ENCODE data around the gene SLC12A5.

- TF ChIP-seq, protein P1, sequence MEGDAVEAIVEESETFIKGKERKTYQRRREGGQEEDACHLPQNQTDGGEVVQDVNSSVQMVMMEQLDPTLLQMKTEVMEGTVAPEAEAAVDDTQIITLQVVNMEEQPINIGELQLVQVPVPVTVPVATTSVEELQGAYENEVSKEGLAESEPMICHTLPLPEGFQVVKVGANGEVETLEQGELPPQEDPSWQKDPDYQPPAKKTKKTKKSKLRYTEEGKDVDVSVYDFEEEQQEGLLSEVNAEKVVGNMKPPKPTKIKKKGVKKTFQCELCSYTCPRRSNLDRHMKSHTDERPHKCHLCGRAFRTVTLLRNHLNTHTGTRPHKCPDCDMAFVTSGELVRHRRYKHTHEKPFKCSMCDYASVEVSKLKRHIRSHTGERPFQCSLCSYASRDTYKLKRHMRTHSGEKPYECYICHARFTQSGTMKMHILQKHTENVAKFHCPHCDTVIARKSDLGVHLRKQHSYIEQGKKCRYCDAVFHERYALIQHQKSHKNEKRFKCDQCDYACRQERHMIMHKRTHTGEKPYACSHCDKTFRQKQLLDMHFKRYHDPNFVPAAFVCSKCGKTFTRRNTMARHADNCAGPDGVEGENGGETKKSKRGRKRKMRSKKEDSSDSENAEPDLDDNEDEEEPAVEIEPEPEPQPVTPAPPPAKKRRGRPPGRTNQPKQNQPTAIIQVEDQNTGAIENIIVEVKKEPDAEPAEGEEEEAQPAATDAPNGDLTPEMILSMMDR (IDR thresholded peaks at IDR 0.05; ENCODE audit: low read length) = no peak
- TF ChIP-seq EZH2 (optimal IDR thresholded peaks at IDR 0.05; ENCODE audit: low read depth, low read length) = no peak
These were observed 45.7 kb upstream of the SLC12A5 start for GRCh38 chr20:45983279-45983743.
